Nasal cavity respiratory epithelium epithelial cell of viscerocranial mucosa (primary cell): ENCODE data around the gene RNF5. TPM values are rescaled to one million over a fixed set of nuclear protein-coding genes. Genes with fewer than 3 reads are reported as not detected.

ENCODE experiments used
- total RNA-seq: library from RNA; depleted of rRNA; stranded (reverse); fragments of >200 nt; gene quantifications from 2 replicates; pipeline ENCODE4 v1.2.3, GENCODE V29; 2014

RNF5 gene, protein sequence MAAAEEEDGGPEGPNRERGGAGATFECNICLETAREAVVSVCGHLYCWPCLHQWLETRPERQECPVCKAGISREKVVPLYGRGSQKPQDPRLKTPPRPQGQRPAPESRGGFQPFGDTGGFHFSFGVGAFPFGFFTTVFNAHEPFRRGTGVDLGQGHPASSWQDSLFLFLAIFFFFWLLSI
- 14.6 and 29.7 TPM in 2 replicates for total RNA-seq

DNA sequence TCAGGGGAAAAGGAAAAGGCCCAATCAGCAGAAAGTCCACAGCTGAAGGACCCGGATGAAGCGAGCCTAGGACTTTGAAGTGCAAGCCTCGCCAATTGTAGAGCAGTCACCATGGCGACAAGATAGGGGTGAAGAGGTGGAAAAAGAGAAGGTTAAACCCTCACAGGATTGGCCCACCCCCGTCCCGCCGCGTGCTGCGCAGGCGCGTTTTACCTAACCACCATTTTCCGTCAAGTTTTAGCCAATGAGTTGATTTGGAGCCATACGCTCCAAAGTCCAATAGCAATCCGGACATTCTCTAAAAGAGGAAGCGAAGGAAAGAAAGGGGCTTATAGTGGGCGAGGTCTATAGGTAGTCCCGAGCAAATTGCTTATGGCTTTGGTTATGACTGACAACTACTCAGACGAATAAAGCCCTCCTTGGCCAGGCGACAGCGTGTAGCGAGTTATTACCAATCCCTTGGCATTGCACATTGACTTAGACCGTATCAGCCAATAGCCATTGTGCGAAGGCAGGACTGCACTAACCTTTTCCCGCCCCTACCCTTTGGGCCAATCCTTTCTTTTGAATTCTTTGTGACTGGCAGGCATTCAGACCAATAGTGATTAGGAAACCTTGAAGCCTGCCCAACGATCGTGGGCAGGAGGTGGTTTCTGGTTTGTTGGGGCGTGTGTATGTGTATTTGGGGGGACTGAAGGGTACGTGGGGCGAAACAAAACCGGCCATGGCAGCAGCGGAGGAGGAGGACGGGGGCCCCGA, at the start of gene RNF5:
TSS of gene RNF5 (plus strand) at position 618 of the 759 bp plus-strand sequence. CDS start at position 725, 107 bp downstream.

DNA sequence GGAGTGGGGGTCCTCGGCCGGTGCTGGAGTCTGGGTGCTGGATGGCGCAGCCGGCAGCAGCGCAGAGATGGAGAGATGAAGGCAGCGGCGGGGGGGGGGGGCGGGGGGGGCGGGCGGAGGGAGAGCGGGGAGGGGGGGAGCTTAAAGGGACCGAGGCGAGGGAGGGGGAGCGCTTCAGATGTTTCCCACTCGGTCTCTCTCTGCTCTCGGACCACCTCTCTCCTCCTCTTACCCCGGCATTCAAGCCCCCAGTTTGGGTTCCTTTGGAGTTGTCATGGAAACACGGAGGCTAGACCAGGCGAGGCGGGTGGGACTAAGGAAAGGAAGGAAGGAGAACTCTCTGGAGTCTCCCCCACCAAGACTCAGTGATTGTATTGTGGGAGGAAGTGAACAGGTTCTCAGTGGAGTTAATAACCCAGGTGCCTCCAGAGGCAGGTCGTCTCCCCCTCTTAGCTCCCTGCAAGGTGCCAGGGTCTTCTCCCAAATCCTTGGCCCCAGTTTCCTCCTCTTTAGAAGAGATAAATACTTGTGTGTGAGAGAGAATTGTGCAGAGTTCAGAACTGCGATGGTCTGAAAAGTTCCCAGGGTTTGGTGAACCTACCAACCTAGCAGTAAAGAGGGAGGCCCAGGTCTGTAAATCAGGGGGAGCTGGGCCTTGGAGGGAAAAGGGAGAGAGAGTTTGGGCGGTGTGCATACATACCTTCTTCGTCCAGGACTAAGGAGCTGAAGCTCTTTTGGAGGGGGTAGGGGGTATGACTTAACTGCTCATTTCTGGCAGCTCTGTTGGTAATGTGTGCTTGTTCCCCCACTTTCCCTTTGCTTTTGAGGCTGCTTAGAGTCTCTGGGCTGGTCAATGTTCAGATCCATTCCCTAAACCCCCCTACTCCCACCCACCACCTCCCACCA, 26.1 kb upstream of the RNF5 start, which contains the start of gene PRRT1:
TSS of gene PRRT1 (minus strand) at position 77 of the 906 bp plus-strand sequence. CDS start 112 bp downstream, outside the sequence.

DNA sequence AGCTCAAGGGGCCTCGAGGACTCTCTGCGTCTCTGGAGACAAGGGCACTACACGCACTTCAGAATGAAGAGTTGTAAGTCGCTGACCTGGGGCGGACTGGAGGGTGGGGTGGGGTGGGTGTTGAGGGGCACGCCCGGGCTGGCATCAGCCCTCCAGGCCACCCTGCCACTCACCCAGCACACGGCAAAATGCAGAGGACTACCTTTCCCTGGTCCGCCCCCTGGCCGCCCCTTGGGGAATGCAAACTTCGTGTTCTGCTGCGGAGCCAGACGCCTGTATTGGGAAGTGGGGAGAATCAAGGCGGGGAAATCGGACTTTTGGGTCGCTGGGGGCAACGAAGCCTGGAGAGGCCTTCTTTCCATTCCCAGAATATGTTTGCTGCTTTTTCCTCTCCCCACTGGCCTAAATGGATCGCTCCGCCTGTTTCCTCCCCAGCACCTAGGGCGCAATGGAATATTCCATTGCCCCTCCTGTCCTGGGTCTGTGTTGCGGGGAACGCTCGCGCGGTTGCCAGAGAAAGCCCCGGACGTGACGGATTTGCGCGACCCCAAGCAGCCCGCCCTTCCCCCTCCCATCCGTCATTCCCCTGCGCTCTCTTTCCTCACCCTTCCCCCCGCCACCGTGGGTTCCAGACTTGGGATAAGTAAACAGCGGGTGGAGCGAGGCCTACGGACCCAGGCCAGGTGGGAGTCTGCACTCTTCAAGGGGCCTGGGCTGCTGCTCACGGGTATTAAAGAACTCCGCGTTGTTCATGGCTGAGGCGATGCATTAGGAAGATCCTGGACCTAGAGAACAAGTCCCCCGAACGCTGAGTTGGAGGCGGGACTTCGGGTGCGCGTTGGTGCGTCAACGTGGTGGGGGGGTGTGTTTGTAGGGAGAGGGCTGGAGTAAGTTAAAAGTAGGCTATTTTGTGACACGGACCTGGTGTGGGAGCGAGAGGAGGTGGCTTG, 24.4 kb upstream of the RNF5 start, which contains the start of gene PPT2:
TSS of gene PPT2 (plus strand) at position 578 of the 950 bp plus-strand sequence. CDS start 454 bp downstream, outside the sequence.

DNA sequence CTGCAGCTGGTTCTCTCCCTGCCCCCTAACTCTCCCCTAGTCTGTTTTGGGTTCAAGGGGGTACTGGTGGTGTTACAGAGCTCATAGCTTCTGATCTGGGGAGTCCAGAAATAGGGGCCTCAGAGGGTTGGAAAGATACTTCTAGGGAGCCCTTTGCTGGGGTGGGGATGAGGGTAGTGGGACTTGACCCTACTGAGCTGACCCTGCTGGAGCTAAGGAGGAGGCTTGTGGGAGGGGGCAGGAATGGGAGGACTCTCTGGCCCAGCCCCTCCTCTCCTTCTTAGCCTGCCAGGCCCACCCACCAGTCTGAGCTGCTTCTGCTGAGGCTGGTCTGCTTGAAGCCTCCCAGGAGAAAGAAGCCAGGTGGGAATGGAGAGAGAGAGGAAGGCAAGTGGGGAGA, 13.9 kb upstream of the RNF5 start, which contains the start of gene EGFL8:
TSS of gene EGFL8 (plus strand) at position 301 of the 400 bp plus-strand sequence. CDS start 1,571 bp downstream, outside the sequence.

DNA sequence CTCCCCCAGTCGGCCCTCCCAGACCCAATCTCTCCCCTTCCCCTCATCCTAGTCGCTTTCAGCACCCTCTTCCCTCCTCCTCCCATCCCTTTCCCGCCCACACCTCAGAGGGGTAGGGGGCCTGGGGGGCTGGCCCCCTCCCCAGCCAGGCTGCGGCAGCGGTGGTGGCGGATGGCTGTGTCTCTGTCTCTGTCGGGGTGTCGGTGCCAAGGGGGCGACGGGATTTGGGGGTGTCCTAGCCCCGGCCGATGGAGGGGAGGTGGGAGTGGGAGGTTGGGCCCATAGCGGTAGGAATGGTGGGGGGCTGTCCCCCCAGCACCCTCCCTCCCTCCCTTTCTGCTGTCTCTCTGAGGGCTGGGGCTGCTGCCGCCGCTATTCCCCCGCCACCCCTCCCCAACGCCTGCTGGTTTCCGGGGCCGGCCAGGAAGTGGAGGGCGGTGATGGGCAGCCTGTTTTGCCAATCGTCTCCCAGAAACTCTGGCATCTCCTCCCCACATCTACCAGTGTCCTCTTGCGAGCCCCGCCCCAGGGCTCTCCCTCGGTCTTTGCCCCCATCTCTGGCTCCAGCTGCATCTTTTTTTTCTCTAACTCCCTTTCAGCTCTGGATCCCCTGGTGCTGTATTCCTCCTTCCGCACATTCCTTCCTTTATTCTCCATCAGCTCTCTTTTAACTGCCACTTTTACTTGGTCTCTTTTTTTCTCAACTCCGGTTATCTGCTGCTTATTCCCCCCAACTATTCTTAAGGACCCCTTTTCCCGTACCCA, 2.3 kb upstream of the RNF5 start, which contains the start of gene AGPAT1:
TSS of gene AGPAT1 (minus strand) at position 374 of the 765 bp plus-strand sequence. CDS start 4,588 bp downstream, outside the sequence.

DNA sequence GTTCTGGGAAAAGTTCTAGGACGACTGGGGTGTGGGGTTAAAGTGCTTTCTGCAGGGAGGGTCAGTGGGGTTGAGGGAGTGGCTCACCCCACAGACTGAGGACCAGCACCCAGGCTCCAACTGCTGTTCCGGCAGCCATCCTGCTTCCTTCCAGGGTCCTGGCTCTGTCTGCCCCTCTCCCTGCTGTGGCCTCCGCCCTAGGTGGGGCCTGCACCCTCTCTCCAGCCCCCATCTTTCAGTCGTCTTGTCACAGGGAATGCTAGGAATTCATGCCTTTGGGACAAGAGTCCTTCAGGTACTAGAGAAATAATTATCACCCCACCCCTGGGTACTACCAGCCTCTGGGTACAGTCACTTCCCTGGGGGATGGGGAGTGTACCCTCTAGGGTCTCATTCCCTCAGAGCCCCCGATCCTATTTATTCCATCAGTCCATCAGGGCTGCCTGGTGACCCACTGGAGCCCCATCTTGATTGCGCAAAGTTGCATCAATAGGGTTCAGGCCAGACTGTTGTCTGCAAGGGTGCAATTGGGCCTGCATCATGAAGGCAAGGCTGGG, 6.0 kb downstream of the RNF5 start, which contains the start of gene AGER:
TSS of gene AGER (minus strand) at position 170 of the 557 bp plus-strand sequence. CDS start at position 139, 31 bp downstream.

DNA sequence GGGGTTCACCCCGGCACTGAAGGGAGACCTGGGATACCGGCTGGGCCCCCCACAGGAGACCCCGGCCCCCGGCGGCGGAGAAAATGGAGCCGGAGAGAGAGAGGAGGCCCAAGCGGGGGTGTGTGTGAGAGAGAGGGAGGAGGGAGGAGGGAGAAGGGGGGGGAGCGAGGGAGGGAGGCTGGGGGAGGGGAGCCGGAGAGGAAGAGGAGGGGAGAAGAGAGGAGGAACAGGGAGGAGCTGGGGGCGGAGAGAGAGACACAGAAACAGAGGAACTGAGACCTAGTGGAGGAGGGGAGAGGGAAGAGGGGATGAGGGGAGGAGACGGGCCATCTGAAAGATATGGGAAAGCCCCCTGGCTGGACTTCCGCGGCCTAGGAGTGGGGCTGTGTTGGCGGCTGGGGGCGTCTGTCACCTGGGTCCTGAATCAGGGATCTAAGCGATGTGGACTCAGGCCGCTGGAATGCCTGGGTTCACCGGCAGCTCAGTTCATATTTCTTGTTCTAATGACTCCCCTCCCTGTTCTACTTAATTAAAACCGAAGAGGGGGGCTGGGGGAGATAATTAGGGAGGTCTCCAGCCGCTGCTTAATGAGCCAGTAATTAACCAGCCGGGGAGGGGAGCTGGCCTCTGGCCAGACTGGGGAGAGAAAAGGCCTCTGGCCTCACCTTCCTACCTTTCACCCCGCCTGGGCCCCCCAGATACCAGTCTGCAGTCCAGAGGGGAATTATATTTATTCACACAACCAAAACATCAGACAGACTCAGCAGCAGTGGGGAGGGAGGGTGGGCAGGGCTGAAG, 12.0 kb downstream of the RNF5 start, which contains the start of gene PBX2:
TSS of gene PBX2 (minus strand) at position 149 of the 798 bp plus-strand sequence. CDS start 287 bp downstream, outside the sequence.

DNA sequence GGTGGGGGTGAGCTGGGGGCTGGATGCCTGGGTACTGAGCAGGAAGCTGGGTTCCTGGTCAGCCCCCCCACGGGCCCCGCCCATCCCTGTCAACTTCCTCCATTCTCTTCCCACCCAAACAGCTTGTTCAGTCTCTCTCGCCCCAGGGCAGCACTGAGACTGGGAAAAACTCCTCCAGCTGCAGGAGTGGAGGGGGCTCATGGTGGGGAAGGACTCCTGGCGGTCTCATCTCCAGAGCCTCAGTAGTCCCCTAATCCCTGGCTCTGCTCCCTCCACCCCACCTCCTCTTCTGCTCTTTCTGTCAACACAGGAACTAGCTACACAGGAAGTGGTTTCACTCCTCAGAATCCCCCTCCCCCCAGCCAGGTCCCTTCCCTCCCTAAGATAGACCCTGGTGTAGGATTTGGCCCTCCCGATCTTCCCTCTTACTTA, 14.4 kb downstream of the RNF5 start, which contains the start of gene GPSM3:
TSS of gene GPSM3 (minus strand) at position 36 of the 432 bp plus-strand sequence. CDS start 130 bp downstream, outside the sequence.

DNA sequence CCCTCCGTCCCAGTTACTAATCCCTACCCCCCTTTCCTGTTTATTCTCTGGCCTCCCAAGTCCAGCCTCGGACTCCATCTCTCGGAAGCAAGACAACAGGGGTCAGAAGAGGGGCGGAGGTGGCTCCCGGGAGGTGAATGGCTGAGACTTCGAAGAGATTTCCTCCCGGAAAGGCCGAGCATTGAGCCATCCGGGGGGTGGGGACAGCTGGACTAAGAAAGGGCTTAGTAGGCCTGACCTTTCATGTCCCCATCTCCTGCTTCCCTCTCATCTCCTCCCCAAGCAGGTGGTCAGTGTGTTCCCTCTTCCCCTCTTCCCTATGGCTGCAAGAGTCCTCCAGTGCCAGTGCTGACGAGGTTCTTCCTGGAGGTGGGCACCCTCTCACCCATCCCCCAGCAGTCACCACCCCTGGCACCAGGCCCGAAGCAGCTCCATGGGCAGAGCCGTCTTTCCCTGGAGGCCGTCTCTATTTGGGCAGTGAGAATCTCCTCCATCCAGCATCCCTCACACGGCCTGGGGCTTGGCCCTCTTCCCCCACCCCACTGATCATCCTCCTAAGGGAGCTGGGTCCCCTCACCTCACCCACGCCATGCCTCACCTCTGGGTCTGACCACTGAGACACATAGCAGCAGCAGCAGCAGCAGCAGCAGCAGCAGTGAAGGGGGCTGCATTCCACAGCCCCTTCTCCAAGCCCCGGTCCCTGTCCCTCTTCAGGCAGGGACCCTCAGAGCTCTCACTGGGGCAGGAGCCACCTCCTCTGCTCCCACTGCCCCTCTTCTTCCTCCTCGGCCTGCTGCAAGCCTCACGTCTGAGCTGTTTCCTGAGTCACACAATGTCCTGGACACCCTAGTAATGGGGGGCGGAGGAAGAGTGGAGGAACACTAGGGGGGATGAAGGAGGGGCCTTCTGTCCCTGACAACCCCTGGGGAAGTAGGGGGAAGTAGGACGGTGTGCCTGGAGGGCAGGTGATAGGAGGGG, 45.3 kb downstream of the RNF5 start, which contains the start of gene NOTCH4:
TSS of gene NOTCH4 (minus strand) at position 810 of the 978 bp plus-strand sequence. CDS start at position 671, 139 bp downstream.

Other genes starting within 250 kb of the RNF5 start
- gene CFB, start 232.3 kb upstream of the RNF5 start, total RNA-seq = 1.7 and 11.2 TPM in 2 replicates
- 109 and 155 TPM in 2 replicates for gene NELFE, start 219.4 kb upstream of the RNF5 start, total RNA-seq
- gene SKIC2, start 219.2 kb upstream of the RNF5 start, total RNA-seq = 49.6 and 62.5 TPM in 2 replicates
- 10.0 and 10.9 TPM in 2 replicates for gene DXO, start 206.3 kb upstream of the RNF5 start, total RNA-seq
- gene C4A, start 196.3 kb upstream of the RNF5 start, total RNA-seq = 1.3 and 1.4 TPM in 2 replicates
- 2.1 TPM in 2 replicates for gene C4B, start 163.6 kb upstream of the RNF5 start, total RNA-seq
- gene CYP21A2, start 140.0 kb upstream of the RNF5 start, total RNA-seq = 0.28 TPM in 1 of 2 replicates, not detected in the other
- 1.0 and 2.1 TPM in 2 replicates for gene TNXB, start 69.1 kb upstream of the RNF5 start, total RNA-seq
- 11.6 and 20.2 TPM in 2 replicates for gene ATF6B, start 50.2 kb upstream of the RNF5 start, total RNA-seq
- 3.7 and 5.5 TPM in 2 replicates for gene FKBPL, start 48.1 kb upstream of the RNF5 start, total RNA-seq
- not detected in 2 replicates for gene PRRT1, start 26.5 kb upstream of the RNF5 start, total RNA-seq
- gene PPT2, start 24.3 kb upstream of the RNF5 start, total RNA-seq = 6.8 and 8.5 TPM in 2 replicates
- 0.34 and 1.3 TPM in 2 replicates for gene EGFL8, start 13.8 kb upstream of the RNF5 start, total RNA-seq
- 7.5 and 19.6 TPM in 2 replicates for gene AGPAT1, start 2.3 kb upstream of the RNF5 start, total RNA-seq
- gene AGER, start 5.8 kb downstream of the RNF5 start, total RNA-seq = 0.14 and 0.34 TPM in 2 replicates
- 25.3 and 39.5 TPM in 2 replicates for gene PBX2, start 11.8 kb downstream of the RNF5 start, total RNA-seq
- 0.71 and 1.0 TPM in 2 replicates for gene GPSM3, start 14.2 kb downstream of the RNF5 start, total RNA-seq
- gene NOTCH4, start 45.7 kb downstream of the RNF5 start, total RNA-seq = 0.28 and 0.34 TPM in 2 replicates
- not detected in 2 replicates for gene TSBP1, start 193.5 kb downstream of the RNF5 start, total RNA-seq
- gene BTNL2, start 228.8 kb downstream of the RNF5 start, total RNA-seq = 0.34 TPM in 1 of 2 replicates, not detected in the other